Neural crest cell (in vitro differentiated cells): Measurements from ENCODE around the gene ATP2C2. TPM values are rescaled to one million over a fixed set of nuclear protein-coding genes. Genes with fewer than 3 reads are reported as not detected.

Source experiments
- DNase-seq: peaks from one replicate; pipeline ENCODE4 v3.0.0; 2021; ENCODE audit warnings: low read depth, mixed read lengths, low spot score
- H3K27ac Mint-ChIP-seq: one replicate; pipeline ENCODE4 v1.8.0; 2021; ENCODE audit warnings: mild to moderate bottlenecking, mixed read lengths; ENCODE audit not compliant: unreplicated experiment
- H3K27me3 Mint-ChIP-seq: 2 replicates; pipeline ENCODE4 v1.8.0; 2021; ENCODE audit warnings: low read depth, mild to moderate bottlenecking, mixed read lengths
- H3K36me3 Mint-ChIP-seq: 2 replicates; pipeline ENCODE4 v1.8.0; 2021; ENCODE audit warnings: low read depth, mild to moderate bottlenecking, mixed read lengths
- H3K4me1 Mint-ChIP-seq: 2 replicates; pipeline ENCODE4 v1.8.0; 2021; ENCODE audit warnings: mixed read lengths
- H3K4me3 Mint-ChIP-seq: one replicate; pipeline ENCODE4 v1.8.0; 2021; ENCODE audit warnings: mild to moderate bottlenecking, mixed read lengths
- H3K9me3 Mint-ChIP-seq: 2 replicates; pipeline ENCODE4 v1.8.0; 2021; ENCODE audit warnings: mixed read lengths
- CTCF ChIP-seq: fragments of 200-600 bp; sonication (generic); conservative IDR thresholded peaks from 2 replicates; pipeline ENCODE4 v1.5.0; 2021; ENCODE audit warnings: antibody characterized with exemption, mild to moderate bottlenecking
- total RNA-seq: library from RNA; stranded (reverse); gene quantifications from 2 replicates; pipeline ENCODE4 v1.2.1, GENCODE V29; 2021

ATP2C2 gene
- total RNA-seq, 1 donor from 2014 or later: 0.30 TPM

- no peaks in the 10 kb centered on the region for H3K9me3 Mint-ChIP-seq
- no peaks in the 10 kb centered on the region for H3K36me3 Mint-ChIP-seq
- H3K27ac Mint-ChIP-seq: no peak overlapping the region
- no peak for TF ChIP-seq CTCF
- DNase-seq: no peak
- no peak overlapping the region for H3K4me3 Mint-ChIP-seq
- H3K4me1 Mint-ChIP-seq: no peaks in the 10 kb centered on the region
- no peaks in the 10 kb centered on the region for H3K27me3 Mint-ChIP-seq
Measured at GRCh38 chr16:84323606-84324005, 44.7 kb upstream of the ATP2C2 start.

- TF ChIP-seq CTCF: no peak
- DNase-seq: no peak
- peaks cover 7% of the 10 kb centered on the region for H3K4me1 Mint-ChIP-seq
- no peak overlapping the region for H3K27ac Mint-ChIP-seq
- peaks cover 1% of the 10 kb centered on the region for H3K27me3 Mint-ChIP-seq
- no peaks in the 10 kb centered on the region for H3K9me3 Mint-ChIP-seq
- no peaks in the 10 kb centered on the region for H3K36me3 Mint-ChIP-seq
- no peak overlapping the region for H3K4me3 Mint-ChIP-seq
Measured at GRCh38 chr16:84324434-84325262, 43.7 kb upstream of the ATP2C2 start.

GRCh38 chr16:84326545-84326944, 41.8 kb upstream of the ATP2C2 start:
- Mint-ChIP-seq H3K36me3 (no peaks in the 10 kb centered on the region), H3K27me3 (peaks cover 3% of the 10 kb centered on the region), H3K27ac (no peak overlapping the region), H3K9me3 (no peaks in the 10 kb centered on the region), H3K4me1 (peaks cover 13% of the 10 kb centered on the region), H3K4me3 (no peak overlapping the region)
- TF ChIP-seq CTCF: no peak
- no peak for DNase-seq

- peaks cover 3% of the 10 kb centered on the region for H3K27me3 Mint-ChIP-seq
- no peak for TF ChIP-seq CTCF
Measured at GRCh38 chr16:84327926-84328505, 40.3 kb upstream of the ATP2C2 start.

GRCh38 chr16:84329016-84329415, 39.3 kb upstream of the ATP2C2 start:
- TF ChIP-seq CTCF: no peak
- Mint-ChIP-seq H3K4me3 (no peak overlapping the region), H3K36me3 (no peaks in the 10 kb centered on the region), H3K27ac (no peak overlapping the region), H3K4me1 (peaks cover 15% of the 10 kb centered on the region), H3K9me3 (no peaks in the 10 kb centered on the region), H3K27me3 (peaks cover 3% of the 10 kb centered on the region)
- DNase-seq: no peak

More at GRCh38 chr16:84327926-84328505, 40.3 kb upstream of the ATP2C2 start:
- Mint-ChIP-seq H3K36me3 (no peaks in the 10 kb centered on the region), H3K4me1 (peaks cover 15% of the 10 kb centered on the region), H3K4me3 (no peak overlapping the region), H3K9me3 (no peaks in the 10 kb centered on the region), H3K27ac (peak overlapping the region; percentile 81)
- no peak for DNase-seq
